HG02938 (cell line): ENCODE measurements around the gene RHOT2.
"Not testable (repeated sequence)": the region's sequence is repeated elsewhere in the genome, so short reads cannot be mapped to it uniquely, and the experiment has no call there.

Experiments
- ATAC-seq: cut with Tn5 transposase; IDR thresholded peaks from one replicate; pipeline ENCODE4 v1.9.1; 2021; ENCODE audit warnings: mild to moderate bottlenecking, moderate library complexity; ENCODE audit not compliant: unreplicated experiment

Gene RHOT2

DNA sequence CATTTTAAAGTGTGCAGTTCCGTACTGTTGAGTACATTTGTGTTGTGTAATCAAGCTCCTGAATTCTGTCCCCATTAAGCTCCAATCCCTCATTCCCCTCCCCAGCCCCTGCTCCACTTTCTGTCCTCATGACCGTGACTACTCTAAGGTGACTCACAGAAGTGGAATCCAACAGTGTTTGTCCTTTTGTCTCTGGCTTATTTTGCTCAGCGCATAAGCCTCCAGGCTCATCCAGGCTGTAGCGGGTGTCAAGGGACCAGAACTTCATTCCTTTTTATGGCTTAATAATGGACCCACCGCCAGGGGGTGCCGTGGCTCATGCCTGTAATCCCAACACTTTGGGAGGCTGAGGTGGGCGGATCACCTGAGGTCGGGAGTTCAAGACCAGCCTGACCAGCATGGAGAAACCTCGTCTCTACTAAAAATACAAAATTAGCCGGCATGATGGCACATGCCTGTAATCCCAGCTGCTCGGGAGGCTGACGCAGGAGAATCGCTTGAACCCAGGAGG is 44.9 kb downstream of the RHOT2 start:
- not testable (repeated sequence) for ATAC-seq

DNA sequence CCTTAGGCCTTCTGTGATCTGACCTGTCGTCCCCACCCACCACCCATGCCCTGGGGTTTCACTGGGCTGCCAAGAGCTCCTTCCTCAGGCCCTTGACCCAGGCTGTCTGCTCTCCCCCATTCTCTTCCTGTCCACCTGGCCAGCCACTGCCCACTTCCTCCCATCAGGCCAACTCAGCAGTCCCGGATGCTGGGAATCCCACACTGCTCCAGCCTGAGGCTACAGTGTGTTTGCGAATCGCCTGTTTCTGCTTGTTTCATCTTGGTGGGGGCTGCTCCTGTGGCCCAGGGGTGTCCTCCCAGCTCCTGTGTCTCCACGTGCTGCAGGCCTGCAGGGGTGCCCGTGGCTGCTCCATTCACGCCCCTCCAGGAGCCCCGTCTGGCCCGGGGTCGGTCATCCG is 46.1 kb downstream of the RHOT2 start:
- ATAC-seq = no peak

DNA sequence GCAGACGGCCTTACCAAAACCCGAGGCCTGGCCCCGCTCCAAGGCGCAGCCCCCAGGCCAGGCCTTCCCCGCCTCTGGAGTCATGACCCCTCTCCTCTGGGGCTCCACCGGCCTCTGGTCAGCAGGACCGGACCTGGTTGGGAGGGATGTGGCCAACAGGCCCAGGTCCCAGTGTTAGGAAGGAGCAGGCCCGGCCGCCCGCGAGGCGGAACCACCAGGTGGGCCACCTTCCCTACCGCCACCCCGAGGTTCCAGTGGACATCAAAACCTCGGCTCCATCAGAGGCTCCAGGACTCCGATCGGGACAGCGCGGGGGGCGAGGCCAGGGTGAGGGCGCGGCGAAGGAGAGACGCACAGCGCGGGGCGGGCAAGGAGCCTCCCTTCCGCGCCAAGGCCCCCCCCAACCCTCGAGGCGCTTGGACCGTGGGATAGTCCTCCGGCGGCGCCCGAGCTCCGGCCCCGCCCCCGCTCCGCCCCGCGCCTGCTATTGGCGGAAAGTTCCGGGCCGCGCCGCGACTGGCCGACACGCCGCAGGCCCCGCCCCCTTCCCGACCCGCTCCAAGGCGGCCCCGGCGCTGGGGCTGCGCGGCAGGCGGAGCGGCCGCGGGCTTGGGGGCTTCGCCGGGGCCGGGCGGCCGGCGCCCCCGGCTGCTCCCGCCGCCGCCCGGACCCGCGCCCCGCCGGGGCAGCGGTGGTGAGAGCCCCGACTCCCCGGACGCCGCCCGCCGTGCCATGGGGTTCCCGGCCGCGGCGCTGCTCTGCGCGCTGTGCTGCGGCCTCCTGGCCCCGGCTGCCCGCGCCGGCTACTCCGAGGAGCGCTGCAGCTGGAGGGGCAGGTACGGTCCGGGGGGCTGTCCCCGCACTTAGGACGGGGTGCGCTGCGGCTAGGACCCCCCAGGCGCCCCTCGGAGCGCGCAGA is 46.9 kb downstream of the RHOT2 start, which contains the start of gene METRN:
TSS of gene METRN (plus strand) at position 561 of the 919 bp plus-strand sequence. CDS start at position 733, 172 bp downstream.
- ATAC-seq = peak; percentile 52

DNA sequence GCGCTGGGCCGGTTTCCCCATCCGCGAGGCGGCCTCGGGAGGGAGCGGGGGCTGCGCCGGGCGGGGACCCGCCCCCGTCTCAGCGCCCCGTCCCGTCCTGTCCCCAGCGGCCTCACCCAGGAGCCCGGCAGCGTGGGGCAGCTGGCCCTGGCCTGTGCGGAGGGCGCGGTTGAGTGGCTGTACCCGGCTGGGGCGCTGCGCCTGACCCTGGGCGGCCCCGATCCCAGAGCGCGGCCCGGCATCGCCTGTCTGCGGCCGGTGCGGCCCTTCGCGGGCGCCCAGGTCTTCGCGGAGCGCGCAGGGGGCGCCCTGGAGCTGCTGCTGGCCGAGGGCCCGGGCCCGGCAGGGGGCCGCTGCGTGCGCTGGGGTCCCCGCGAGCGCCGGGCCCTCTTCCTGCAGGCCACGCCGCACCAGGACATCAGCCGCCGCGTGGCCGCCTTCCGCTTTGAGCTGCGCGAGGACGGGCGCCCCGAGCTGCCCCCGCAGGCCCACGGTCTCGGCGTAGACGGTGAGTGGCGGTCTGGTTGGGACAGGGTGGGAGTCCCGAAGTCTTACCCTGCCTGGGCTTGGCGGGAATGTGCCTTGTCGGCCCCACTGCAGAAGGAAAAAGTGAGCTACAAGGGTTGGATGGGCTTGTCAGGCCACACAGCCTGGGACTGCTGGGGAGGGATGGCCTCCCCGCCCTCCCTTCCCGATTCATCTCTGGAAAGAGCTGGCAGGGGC is 47.7 kb downstream of the RHOT2 start:
- no peak for ATAC-seq

DNA sequence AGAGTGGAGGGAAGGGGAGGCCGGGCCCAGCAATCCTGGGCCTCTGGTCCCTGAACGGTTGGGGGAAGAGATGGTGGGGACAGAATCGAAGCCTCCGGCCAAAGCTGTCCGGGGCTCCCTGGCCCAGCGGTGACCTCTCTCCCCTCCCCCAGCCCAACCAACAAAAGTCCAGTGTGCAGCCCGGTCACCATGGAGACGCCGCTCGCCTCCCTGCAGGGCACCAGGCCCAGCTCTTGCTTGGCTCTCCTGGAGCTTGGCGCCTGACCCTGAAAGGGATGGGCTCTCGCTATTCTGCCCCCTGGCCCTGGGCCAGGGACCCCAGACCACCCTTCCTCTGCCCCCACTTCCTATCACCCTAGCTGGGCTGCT is 48.3 kb downstream of the RHOT2 start:
- no peak for ATAC-seq

DNA sequence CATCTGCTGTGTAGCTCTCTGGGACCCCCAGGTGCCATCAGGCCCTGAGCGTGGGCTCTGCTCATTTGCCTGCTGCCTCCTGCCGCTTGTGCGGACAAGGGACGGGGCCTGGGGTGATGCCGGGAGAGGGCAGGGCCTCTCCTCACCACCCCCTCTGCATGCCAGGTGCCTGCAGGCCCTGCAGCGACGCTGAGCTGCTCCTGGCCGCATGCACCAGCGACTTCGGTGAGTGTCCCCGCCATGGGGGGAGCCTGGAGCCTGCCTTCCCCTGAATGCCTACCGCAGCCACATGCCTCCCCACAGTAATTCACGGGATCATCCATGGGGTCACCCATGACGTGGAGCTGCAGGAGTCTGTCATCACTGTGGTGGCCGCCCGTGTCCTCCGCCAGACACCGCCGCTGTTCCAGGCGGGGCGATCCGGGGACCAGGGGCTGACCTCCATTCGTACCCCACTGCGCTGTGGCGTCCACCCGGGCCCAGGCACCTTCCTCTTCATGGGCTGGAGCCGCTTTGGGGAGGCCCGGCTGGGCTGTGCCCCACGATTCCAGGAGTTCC is 48.9 kb downstream of the RHOT2 start:
- ATAC-seq = no peak

DNA sequence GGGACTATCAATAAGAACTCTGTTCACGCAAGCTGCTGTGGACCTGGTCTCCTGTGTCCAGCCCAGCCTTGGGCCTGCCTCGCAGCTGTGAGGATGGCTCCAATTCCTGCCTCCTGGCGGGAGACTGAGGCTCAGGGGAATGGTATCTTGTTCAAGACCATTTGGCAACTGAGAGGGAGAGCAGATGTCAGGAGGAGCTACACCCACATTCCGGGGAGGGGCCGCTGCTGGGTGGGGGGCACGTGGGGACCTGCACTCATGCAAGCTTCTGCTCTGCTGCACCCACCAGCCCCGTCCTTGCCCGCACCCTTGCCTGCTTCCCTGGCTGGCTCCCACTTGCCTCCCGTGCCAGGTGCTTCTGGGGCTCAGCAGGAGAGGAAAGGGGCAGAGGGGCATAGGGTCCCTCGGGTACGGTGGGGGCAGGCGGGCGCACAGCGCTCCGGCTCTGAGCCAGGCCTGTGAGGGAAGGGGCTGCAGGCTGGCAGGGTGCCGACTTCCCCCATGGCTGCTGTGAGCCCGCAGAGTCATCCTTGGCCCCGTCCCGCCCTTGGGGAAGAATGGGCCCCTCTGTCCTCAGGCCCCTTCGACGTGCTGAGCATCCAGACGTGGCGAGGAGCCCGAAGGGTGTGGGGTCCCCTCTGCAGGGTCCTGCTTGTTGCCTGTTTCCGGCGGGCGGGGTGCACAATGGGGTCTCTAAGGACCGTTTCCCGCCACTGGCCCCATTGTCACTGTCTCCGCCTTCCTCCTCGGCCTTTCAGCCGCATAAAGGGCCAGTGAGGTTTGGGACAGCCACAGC is 49.7 kb downstream of the RHOT2 start:
- no peak for ATAC-seq

DNA sequence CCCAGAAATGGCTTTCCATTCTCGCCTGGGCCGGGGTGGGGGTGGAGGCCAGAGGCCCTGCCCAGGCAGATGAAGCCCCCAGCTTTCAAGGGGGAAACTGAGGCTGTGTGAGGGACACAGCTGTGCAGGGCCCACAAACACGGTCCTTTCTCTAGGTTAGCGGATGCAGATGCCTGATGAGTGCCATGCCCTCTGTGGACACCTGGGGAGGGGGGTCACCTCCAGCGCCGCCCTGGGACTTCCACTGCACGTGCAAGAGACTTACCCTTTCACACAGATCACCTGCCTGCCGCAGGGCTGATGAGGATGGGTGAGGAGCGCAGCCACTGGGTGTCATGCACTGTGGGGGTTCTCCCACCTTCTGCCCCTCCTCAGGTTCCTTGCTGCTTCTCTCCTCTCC is 50.5 kb downstream of the RHOT2 start:
- no peak for ATAC-seq

DNA sequence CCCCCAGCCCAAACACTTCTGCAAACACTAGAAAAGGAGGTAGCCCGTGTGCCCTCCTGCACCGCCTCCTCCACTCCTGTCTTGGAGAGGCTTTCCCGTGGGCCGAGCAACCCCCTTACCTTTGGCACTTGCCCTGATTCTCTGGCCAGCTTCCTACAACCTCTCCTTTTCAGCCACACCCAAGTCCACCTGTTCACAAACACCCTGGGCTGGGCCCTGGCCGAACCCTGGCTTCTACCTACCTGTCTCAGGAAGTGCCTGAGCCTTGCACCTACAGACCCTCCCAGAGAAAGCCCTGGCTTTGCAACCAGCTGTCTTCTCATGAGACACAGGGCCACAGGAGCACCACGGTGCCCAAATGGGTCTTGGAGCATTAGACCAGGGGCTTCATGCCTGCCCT is 51.0 kb downstream of the RHOT2 start:
- no peak for ATAC-seq

DNA sequence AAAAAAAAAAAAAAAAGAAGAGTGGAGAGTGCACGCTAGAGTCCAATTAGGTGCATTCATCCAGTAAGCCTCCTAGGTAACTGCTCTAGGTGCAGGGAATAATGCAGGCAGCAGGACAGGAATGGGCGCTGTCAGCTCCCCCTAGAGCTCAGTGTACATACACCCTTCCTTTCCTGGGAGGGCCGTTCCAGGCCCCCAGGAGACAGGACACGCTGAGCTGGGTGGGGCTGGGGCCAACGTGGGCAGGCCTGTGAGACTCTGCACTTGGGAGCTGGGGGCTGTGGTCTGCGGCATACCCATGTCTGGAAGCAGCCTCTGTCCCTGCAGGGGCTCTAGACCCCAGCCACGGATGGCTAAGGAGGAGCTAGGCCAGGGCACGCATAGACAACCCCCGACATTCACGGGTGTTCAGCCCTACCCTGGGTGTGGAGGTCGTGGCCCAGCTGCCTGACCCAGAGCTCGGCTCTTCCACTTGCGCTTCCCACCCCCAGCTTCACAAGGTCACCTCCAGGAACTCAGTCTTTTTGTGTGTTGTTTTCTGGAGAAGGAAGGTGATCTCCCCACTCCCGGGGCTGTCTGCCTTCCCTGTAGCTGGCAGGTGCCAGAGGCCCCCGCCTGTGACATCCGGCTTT is 52.0 kb downstream of the RHOT2 start:
- ATAC-seq = peak; percentile 1

DNA sequence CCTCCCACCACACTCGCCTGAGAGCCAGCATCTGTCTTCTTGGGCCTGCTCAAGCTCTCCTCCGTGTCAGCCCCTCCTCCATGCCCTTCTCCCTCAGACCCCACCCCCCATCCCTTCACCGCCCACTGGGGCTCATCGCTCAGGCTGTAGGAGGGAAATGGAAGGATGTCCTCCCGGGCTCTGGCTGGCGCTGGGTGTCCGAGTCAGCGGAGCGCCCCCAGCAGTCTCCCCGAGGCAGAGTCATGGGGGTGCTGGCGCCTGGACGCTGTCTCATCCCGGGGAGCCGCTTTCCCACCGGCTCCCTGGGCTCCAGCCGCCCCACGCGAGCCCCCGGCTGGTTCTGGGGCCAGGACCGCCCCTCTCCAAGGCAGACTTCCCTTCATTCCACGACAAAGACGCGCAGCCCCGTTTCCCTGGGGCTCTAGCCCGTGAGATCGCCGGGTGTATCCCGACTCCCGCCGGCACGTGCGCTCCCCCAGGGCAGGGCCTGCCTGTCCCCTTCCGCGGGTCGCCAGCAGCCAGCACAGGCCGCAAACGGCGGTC is 52.6 kb downstream of the RHOT2 start:
- peak; percentile 22 for ATAC-seq

DNA sequence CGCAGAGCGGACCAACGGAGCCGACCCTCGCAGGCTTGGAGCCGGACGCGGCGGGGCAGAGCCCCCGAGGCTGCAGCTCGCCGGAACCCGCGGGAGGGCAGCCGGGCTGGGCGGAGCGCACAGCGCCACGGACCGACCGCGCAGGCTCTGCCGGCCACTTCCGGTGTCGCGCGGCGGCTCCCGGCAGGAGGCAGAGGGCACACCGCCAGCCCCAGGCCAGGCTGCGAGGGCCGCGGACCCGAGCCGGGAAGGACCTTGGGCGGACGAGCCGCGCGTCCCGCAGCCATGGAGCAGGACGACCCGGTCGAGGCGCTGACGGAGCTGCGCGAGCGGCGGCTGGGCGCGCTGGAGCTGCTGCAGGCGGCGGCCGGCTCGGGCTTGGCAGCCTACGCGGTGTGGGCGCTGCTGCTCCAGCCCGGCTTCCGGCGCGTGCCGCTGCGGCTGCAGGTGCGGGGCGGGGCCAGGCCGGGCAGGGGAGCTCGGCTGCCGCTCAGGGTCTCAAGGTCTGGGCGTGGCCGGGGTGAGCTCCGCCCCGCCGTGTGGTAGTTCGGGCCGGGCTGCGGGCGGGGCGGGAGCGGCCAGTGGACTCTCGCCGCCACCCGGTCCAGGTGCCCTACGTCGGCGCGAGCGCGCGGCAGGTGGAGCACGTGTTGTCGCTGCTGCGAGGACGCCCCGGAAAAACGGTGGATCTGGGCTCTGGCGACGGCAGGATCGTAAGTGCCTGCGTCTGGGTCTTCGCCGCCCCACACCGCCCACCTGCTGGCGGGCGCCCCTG is 53.2 kb downstream of the RHOT2 start, which contains the start of gene ANTKMT:
TSS of gene ANTKMT (plus strand) at position 157 of the 775 bp plus-strand sequence. CDS start at position 286, 129 bp downstream.
- ATAC-seq = peak; percentile 50

DNA sequence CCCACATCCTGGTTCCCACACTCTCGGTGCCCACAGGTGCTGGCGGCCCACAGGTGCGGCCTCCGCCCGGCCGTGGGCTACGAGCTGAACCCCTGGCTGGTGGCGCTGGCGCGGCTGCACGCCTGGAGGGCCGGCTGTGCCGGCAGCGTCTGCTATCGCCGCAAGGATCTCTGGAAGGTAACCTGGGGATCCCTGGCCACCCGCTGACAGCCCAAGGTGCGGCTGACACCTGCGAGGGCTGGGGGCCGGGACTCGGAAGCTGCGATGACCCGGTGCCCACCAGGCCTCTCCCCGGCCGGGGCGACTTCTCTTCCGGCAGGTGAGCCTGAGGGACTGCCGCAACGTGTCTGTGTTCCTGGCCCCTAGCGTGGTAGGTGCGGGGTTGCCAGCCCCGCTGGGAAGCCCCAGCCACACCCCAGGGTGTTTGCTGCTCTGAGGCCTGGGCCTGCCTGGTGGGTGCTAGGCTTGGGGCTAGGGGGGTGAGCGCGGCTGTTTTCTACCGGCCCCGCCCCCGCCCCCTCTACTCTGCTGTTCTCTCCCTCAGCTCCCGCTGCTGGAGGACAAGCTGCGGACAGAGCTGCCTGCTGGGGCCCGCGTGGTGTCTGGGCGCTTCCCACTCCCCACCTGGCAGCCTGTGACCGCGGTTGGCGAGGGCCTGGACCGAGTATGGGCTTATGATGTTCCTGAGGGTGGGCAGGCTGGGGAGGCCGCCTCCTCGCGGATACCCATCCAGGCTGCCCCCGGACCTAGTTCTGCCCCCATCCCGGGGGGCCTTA is 54.0 kb downstream of the RHOT2 start:
- ATAC-seq = no peak

DNA sequence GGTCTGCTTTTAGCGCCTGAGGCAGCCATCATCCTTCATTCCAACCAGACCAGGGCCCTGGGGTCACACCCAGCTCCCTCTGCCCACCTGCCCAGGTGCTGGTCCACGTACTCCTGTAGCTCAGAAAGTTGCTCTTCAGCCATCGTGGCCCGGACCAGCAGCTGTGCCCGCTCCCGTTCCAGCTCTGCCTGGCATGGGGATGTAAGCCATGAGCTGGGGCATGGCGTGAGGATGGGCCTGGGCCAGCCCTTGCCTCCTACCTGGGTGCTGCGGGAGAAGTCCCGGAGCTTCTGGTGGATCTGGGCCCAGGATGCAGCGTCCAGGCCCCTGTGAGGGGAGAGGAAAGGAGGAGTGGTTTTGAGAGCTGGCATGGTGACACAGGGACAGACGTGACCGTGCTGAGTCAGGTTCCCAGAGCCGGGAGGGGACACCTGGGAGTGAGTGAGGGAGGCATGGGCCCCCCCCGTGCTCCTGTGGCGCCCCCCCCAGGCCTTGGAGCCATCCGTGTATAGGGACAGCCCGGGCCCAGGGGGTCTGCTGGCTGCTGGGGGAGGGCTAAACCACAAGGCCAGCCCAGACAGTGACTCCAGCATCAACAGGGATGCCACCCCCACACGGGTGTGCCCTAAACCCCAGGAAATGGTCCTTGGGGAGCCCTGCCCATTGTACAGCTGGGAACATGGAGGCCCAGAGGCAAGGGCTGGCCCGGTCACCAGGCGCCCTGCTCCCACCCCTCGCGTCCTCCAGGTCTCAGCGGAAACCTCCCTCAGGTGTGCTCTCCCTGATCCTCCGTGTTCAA is 55.1 kb downstream of the RHOT2 start:
- ATAC-seq = no peak

DNA sequence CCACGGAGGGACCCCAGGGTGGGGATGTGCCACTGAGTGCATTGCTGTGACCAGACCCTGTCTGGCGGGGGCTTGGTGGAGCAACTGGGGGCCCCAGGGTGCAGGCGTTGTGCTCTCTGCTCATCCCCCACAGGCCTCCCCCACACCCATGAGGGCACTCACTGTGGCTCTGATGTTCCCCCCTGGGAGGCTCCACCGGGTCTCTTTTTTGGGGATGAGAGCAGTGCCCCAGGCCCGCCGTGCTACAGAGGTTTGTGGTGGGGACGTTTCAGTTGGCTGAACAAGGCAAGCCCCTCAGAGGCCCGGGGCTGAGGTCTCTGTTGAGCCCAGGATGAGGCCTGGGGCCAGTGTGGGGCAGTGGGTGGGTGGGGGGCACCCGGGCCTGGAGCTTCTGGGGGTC is 55.8 kb downstream of the RHOT2 start:
- ATAC-seq = no peak
